ENCODE measurements around the gene CBY1. TPM values are rescaled to one million over a fixed set of nuclear protein-coding genes. Genes with fewer than 3 reads are reported as not detected.

The CBY1 gene
- total and polyA plus RNA-seq, 2 donors (not counting 1 experiment from before 2014, with no cell fraction given) = 14.5 to 42.3 TPM

DNA sequence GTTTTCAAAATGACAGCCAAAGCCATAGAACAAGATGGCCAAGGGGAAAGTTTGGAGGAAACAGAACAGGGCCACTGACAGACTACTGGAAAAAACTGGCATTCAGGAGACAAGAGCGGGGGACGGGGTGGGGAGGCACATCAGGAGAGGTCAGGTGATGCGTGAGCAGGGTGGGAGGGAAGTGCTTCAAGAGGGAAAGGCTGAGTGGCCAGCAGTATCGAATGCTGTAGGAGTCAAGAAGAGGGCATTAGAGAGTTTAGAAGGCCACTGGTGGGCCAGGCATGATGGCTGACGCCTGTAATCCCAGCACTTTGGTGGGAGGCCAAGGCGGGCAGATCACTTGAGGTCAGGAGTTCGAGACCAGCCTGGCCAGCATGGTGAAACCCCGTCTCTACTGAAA is 57.5 kb downstream of the CBY1 start:
- H3K4me3 ChIP-seq (replicated peaks in 1 of 4; ENCODE audit: control extremely low read depth in 1 of 4, insufficient read depth in 1 of 4, low read depth in 3 of 4, low read length in 4 of 4) = no peak overlapping the region
- H3K36me3 ChIP-seq (ENCODE audit: control insufficient read depth, insufficient read depth, low read length) = peaks cover 6% of the 10 kb centered on the region

DNA sequence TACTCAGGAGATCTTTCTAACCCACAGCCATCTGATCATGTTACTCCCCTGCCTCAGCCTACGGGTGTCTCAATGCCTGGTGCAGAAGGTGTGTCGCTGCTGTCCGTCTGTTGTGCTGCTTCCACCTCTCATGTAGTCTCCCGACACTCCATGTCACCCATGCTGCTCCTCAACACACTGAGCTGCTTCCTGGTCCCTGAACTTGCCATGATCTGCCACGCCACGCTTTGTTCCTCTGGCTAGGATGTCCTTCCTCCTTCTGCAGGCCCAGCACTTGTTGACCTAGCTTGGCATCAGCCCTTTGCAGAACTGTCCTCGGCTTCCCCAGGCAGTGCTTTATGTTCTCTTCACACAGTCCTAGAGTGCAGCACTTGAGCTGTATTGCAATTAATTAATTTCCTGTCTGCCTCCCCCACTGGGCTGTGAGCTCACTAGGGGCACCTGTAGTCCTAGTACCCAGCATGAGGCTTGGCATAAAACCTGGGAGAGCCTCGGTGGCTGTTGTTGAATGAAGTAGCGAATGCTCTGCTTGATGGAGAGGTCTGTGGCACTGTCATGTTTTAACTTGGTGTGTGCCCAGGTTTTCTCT is 58.8 kb downstream of the CBY1 start:
- DNase-seq (ENCODE audit: low read depth in 2 of 2) = no peak
- Histone ChIP-seq H3K4me2 (ENCODE audit: extremely low read depth, insufficient read depth, low read length) (no peak overlapping the region), H4K20me1 (ENCODE audit: control insufficient read depth, extremely low read depth, insufficient read depth, low read length) (no peaks in the 10 kb centered on the region), H3K9ac (ENCODE audit: insufficient read depth, low read length) (no peak overlapping the region), H2AFZ (ENCODE audit: low read length) (no peak overlapping the region), H3K79me2 (ENCODE audit: control insufficient read depth, insufficient read depth, low read length) (peaks cover 48% of the 10 kb centered on the region), H3K27me3 (ENCODE audit: control insufficient read depth, insufficient read depth, low read length) (no peaks in the 10 kb centered on the region), H3K36me3 (ENCODE audit: control insufficient read depth, insufficient read depth, low read length) (peaks cover 6% of the 10 kb centered on the region), H3K27ac (ENCODE audit: insufficient read depth, low read length) (no peak overlapping the region), H3K4me1 (ENCODE audit: control insufficient read depth, extremely low read depth, insufficient read depth, low read length) (peaks cover 5% of the 10 kb centered on the region), H3K9me3 (ENCODE audit: control insufficient read depth, insufficient read depth, low read depth, low read length) (no peaks in the 10 kb centered on the region), H3K4me3 (replicated peaks in 1 of 4; ENCODE audit: control extremely low read depth in 1 of 4, insufficient read depth in 1 of 4, low read depth in 3 of 4, low read length in 4 of 4) (no peak overlapping the region)
- TF ChIP-seq EZH2 (IDR thresholded peaks at IDR 0.05; ENCODE audit: low read length, missing control alignments) = no peak
- TF ChIP-seq, protein P1, sequence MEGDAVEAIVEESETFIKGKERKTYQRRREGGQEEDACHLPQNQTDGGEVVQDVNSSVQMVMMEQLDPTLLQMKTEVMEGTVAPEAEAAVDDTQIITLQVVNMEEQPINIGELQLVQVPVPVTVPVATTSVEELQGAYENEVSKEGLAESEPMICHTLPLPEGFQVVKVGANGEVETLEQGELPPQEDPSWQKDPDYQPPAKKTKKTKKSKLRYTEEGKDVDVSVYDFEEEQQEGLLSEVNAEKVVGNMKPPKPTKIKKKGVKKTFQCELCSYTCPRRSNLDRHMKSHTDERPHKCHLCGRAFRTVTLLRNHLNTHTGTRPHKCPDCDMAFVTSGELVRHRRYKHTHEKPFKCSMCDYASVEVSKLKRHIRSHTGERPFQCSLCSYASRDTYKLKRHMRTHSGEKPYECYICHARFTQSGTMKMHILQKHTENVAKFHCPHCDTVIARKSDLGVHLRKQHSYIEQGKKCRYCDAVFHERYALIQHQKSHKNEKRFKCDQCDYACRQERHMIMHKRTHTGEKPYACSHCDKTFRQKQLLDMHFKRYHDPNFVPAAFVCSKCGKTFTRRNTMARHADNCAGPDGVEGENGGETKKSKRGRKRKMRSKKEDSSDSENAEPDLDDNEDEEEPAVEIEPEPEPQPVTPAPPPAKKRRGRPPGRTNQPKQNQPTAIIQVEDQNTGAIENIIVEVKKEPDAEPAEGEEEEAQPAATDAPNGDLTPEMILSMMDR (conservative IDR thresholded peaks at IDR 0.05 in 1 of 2, IDR thresholded peaks at IDR 0.05 in 1 of 2; ENCODE audit: low read depth in 1 of 2, low read length in 2 of 2) = no peak

More for the DNA sequence above, 57.5 kb downstream of the CBY1 start:
- H2AFZ ChIP-seq (ENCODE audit: low read length) = no peak overlapping the region
- H3K27me3 ChIP-seq (ENCODE audit: control insufficient read depth, insufficient read depth, low read length) = no peaks in the 10 kb centered on the region
- H3K27ac ChIP-seq (ENCODE audit: insufficient read depth, low read length) = no peak overlapping the region
- TF ChIP-seq, protein P1 (conservative IDR thresholded peaks at IDR 0.05 in 1 of 2, IDR thresholded peaks at IDR 0.05 in 1 of 2; ENCODE audit: low read depth in 1 of 2, low read length in 2 of 2) = no peak
- TF ChIP-seq EZH2 (IDR thresholded peaks at IDR 0.05; ENCODE audit: low read length, missing control alignments) = no peak
- H3K4me2 ChIP-seq (ENCODE audit: extremely low read depth, insufficient read depth, low read length) = no peak overlapping the region
- no peaks in the 10 kb centered on the region for H3K9me3 ChIP-seq (ENCODE audit: control insufficient read depth, insufficient read depth, low read depth, low read length)
- DNase-seq (ENCODE audit: low read depth in 2 of 2) = no peak
- H3K9ac ChIP-seq (ENCODE audit: insufficient read depth, low read length) = no peak overlapping the region
- H3K4me1 ChIP-seq (ENCODE audit: control insufficient read depth, extremely low read depth, insufficient read depth, low read length) = peaks cover 4% of the 10 kb centered on the region
- no peaks in the 10 kb centered on the region for H4K20me1 ChIP-seq (ENCODE audit: control insufficient read depth, extremely low read depth, insufficient read depth, low read length)
- H3K79me2 ChIP-seq (ENCODE audit: control insufficient read depth, insufficient read depth, low read length) = peaks cover 61% of the 10 kb centered on the region

DNA sequence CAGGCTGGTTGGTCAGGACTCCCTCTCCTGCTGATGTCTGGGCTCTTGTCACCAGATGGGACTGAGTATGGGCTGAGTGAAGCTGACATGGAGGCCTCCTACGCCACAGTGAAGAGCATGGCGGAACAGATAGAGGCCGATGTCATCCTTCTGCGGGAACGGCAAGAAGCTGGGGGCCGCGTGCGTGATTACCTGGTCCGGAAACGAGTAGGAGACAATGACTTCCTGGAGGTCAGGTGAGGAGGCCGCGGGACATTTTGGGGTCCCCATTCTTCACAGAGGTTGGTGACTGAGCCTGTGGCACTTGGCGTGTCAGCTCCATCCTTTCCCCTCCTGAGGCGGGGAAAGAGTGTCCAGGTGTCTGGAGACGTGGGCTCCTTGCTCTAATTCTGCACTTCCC is 59.4 kb downstream of the CBY1 start:
- Histone ChIP-seq H3K4me3 (replicated peaks in 1 of 4; ENCODE audit: control extremely low read depth in 1 of 4, insufficient read depth in 1 of 4, low read depth in 3 of 4, low read length in 4 of 4) (no peak overlapping the region), H3K9me3 (ENCODE audit: control insufficient read depth, insufficient read depth, low read depth, low read length) (no peaks in the 10 kb centered on the region), H3K4me1 (ENCODE audit: control insufficient read depth, extremely low read depth, insufficient read depth, low read length) (peaks cover 5% of the 10 kb centered on the region), H3K36me3 (ENCODE audit: control insufficient read depth, insufficient read depth, low read length) (peaks cover 6% of the 10 kb centered on the region), H3K4me2 (ENCODE audit: extremely low read depth, insufficient read depth, low read length) (no peak overlapping the region), H3K27ac (ENCODE audit: insufficient read depth, low read length) (no peak overlapping the region), H3K27me3 (ENCODE audit: control insufficient read depth, insufficient read depth, low read length) (no peaks in the 10 kb centered on the region), H3K9ac (ENCODE audit: insufficient read depth, low read length) (no peak overlapping the region), H4K20me1 (ENCODE audit: control insufficient read depth, extremely low read depth, insufficient read depth, low read length) (no peaks in the 10 kb centered on the region), H2AFZ (ENCODE audit: low read length) (no peak overlapping the region), H3K79me2 (ENCODE audit: control insufficient read depth, insufficient read depth, low read length) (peaks cover 42% of the 10 kb centered on the region)
- no peak for DNase-seq (ENCODE audit: low read depth in 2 of 2)
- TF ChIP-seq EZH2 (IDR thresholded peaks at IDR 0.05; ENCODE audit: low read length, missing control alignments) = no peak
- TF ChIP-seq, protein P1 (conservative IDR thresholded peaks at IDR 0.05 in 1 of 2, IDR thresholded peaks at IDR 0.05 in 1 of 2; ENCODE audit: low read depth in 1 of 2, low read length in 2 of 2) = no peak

All from fibroblast of lung (primary cell).